Cardiac muscle cell (in vitro differentiated cells and primary cell): Measurements from ENCODE around the gene SLC38A1. TPM values are rescaled to one million over a fixed set of nuclear protein-coding genes. Genes with fewer than 3 reads are reported as not detected.

ENCODE experiments used
- DNase-seq, 2 donors: peaks; one replicate each; pipeline versions ENCODE4 v3.0.0 to v3.0.0-alpha.2; 2010 to 2017; ENCODE audit warnings: low read depth in 1 of 2, low spot score in 1 of 2
- H3K27ac ChIP-seq: fragments of 200-600 bp; sonication (generic); 2 replicates; pipeline ENCODE4 v1.5.1; 2016
- H3K27me3 ChIP-seq: fragments of 200-600 bp; sonication (generic); 2 replicates; pipeline ENCODE4 v1.6.0; 2016; ENCODE audit warnings: control low read depth
- H3K36me3 ChIP-seq: fragments of 200-600 bp; sonication (generic); 2 replicates; pipeline ENCODE4 v1.5.1; 2016; ENCODE audit warnings: control low read depth
- H3K4me1 ChIP-seq: fragments of 200-600 bp; sonication (generic); 2 replicates; pipeline ENCODE4 v1.8.1; 2017; ENCODE audit warnings: low read depth, mild to moderate bottlenecking, mixed run types
- H3K4me3 ChIP-seq: fragments of 200-600 bp; sonication (generic); 2 replicates; pipeline ENCODE4 v1.5.1; 2016; ENCODE audit warnings: mild to moderate bottlenecking
- H3K9me3 ChIP-seq: fragments of 200-600 bp; sonication (generic); 2 replicates; pipeline ENCODE4 v1.5.1; 2017; ENCODE audit warnings: low read depth, mild to moderate bottlenecking, control low read depth
- CTCF ChIP-seq: IDR thresholded peaks from 2 replicates; pipeline ENCODE4 v1.5.1; 2012; ENCODE audit warnings: low read depth, mild to moderate bottlenecking, low read length
- polyA plus RNA-seq: library from polyadenylated mRNA; unstranded; fragments of >200 nt; fragmentation: Nextera tagmentation; extraction: Ambion mirVana; gene quantifications from 2 replicates; pipeline ENCODE4 v1.2.1, GENCODE V29; 2016
- total RNA-seq: library from RNA; depleted of rRNA; stranded (reverse); fragments of >200 nt; gene quantifications from 2 replicates; pipeline ENCODE4 v1.2.3, GENCODE V29; 2016

SLC38A1 gene
- total and polyA plus RNA-seq, 2 experiments from 2014 or later: 59.6 to 62.2 TPM

GRCh38 chr12:46263140-46264016, 5.5 kb downstream of the SLC38A1 start:
- Histone ChIP-seq H3K27ac (peak overlapping the region; percentile 98), H3K27me3 (no peaks in the 10 kb centered on the region), H3K36me3 (no peaks in the 10 kb centered on the region), H3K4me3 (no peak overlapping the region), H3K4me1 (peaks cover 65% of the 10 kb centered on the region), H3K9me3 (no peaks in the 10 kb centered on the region)
- TF ChIP-seq CTCF: peak; percentile 24
- DNase-seq: no peak

DNA sequence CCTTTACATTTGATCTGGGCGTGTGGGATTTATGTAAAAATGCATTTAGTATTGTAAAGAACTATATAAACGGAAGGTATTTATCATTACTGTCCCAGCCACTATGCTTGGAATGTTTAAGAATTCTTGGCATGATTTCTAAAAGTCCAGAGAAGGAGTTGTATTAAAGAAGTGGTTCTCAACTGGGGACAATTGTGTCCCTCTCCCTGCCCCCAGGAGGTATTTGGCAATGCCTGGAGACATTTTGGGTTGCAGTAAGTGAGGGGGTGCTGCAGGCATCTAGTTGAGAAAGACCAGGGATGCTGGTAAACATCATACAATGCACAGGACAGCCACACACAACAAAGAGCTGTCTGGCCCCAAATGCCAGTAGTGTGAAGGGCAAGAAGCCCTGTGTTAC, 7.2 kb downstream of the SLC38A1 start:
- Histone ChIP-seq H3K9me3 (no peaks in the 10 kb centered on the region), H3K4me3 (no peak overlapping the region), H3K4me1 (peaks cover 65% of the 10 kb centered on the region), H3K36me3 (no peaks in the 10 kb centered on the region), H3K27me3 (no peaks in the 10 kb centered on the region), H3K27ac (peak overlapping the region; percentile 98)
- DNase-seq: no peak
- no peak for TF ChIP-seq CTCF

- Histone ChIP-seq H3K4me1 (peaks cover 64% of the 10 kb centered on the region), H3K4me3 (no peak overlapping the region), H3K27me3 (no peaks in the 10 kb centered on the region), H3K9me3 (no peaks in the 10 kb centered on the region), H3K36me3 (no peaks in the 10 kb centered on the region), H3K27ac (peak overlapping the region; percentile 98)
- no peak for TF ChIP-seq CTCF
- no peak for DNase-seq
These were observed 7.8 kb downstream of the SLC38A1 start for GRCh38 chr12:46260913-46261476.

DNA sequence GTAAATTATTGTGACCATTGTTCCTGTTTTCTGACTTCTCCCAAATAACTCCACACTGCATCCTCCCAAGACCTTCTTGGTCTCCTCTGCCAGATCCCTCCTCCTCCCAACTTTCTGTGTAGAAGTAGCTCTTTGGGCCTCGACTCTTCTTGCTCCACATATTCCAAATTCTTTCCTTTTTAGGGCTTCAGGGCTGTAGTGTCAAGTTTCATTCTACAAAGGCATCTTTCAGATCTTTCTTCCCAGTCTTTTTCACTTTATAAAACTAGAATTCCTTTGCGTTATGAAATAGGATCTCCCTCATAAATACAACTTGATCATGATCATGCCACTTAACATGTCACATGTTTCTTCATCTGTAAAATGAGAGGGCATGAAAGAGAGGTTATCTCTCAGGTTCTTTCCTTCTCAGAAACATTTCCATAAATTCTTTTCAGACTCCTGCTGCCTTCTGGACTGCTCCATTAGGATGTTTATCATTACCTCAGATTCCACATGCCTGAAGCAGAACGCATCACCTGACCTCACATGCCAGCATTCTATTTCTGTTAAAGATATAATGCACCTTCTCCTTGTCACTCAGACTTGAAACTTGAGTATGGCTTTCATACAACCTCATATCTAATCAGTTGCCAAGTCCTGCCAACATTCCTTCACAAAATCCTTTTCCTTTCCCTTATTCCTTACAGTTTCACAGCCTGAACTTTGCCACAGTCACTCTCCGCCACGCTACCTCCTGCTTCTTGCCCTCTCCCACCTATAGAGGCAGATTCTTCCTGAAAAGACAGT, 8.5 kb downstream of the SLC38A1 start:
- Histone ChIP-seq H3K4me1 (peaks cover 58% of the 10 kb centered on the region), H3K36me3 (no peaks in the 10 kb centered on the region), H3K27ac (peak overlapping the region; percentile 98), H3K27me3 (no peaks in the 10 kb centered on the region), H3K9me3 (no peaks in the 10 kb centered on the region), H3K4me3 (no peak overlapping the region)
- peak; percentile 51 to 65 for DNase-seq
- no peak for TF ChIP-seq CTCF

DNA sequence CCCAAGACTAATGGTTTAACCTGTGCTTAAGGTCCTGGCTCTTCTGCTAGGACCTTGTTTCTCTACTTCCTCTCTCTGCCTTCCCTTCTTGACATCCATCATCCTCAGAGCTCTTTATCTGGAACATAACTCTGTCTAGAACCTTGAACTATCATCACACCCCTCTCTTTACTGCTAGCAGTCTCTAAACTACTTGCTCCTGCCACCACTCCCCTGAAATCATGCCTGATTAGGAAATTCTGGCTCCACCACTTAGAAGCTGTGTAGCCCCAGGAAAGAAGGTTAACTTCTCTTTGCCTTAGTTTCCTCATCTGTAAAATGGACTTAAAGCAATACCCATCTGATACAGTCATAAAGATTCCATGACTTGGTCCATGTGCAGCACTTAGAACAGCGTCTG, 9.1 kb downstream of the SLC38A1 start:
- Histone ChIP-seq H3K4me3 (no peak overlapping the region), H3K4me1 (peaks cover 52% of the 10 kb centered on the region), H3K27ac (peak overlapping the region; percentile 98), H3K27me3 (no peaks in the 10 kb centered on the region), H3K36me3 (peaks cover 2% of the 10 kb centered on the region), H3K9me3 (no peaks in the 10 kb centered on the region)
- TF ChIP-seq CTCF: no peak
- DNase-seq: no peak
